ENCODE measurements around the gene TCF4. TPM values are rescaled to one million over a fixed set of nuclear protein-coding genes. Genes with fewer than 3 reads are reported as not detected.

Gene TCF4
- total RNA-seq, 1 donor from 2014 or later: 15.7 TPM

GRCh38 chr18:55398858-55399257 lies 189.1 kb downstream of the TCF4 start:
- no peaks in the 10 kb centered on the region for H3K27me3 ChIP-seq (ENCODE audit: control insufficient read depth, insufficient read depth, low read length)
- no peak for DNase-seq (ENCODE audit: low read depth)
- H3K4me3 ChIP-seq (ENCODE audit: low read depth, low read length): no peak overlapping the region
- no peak for TF ChIP-seq CTCF (IDR thresholded peaks at IDR 0.05; ENCODE audit: insufficient read depth, low read length, poor library complexity, severe bottlenecking)
- H3K36me3 ChIP-seq (ENCODE audit: control insufficient read depth, insufficient read depth, low read length): no peaks in the 10 kb centered on the region

DNA sequence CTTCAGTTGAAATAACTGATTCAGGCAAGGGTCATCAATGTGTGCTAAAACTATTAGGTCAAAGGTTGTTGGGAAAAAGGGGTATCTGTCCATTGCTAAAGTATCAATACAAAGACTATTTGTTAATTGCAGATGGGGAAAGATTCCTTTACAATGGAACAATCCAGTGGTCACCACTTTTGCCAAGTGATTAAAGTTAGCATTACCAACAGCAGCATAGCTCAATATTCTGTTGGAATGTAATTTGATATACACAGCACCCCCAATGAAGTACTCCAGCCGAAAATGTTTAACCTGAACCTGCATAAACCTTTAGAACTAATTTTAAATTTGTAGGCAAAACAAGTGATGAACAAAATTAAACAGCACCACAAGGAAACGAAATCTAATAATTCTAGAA lies 191.0 kb downstream of the TCF4 start:
- TF ChIP-seq CTCF (IDR thresholded peaks at IDR 0.05; ENCODE audit: insufficient read depth, low read length, poor library complexity, severe bottlenecking): no peak
- Histone ChIP-seq H3K36me3 (ENCODE audit: control insufficient read depth, insufficient read depth, low read length) (no peaks in the 10 kb centered on the region), H3K4me3 (ENCODE audit: low read depth, low read length) (no peak overlapping the region), H3K27me3 (ENCODE audit: control insufficient read depth, insufficient read depth, low read length) (no peaks in the 10 kb centered on the region)
- DNase-seq (ENCODE audit: low read depth): no peak

- no peak for DNase-seq (ENCODE audit: low read depth)
- Histone ChIP-seq H3K27me3 (ENCODE audit: control insufficient read depth, insufficient read depth, low read length) (no peaks in the 10 kb centered on the region), H3K4me3 (ENCODE audit: low read depth, low read length) (no peak overlapping the region), H3K36me3 (ENCODE audit: control insufficient read depth, insufficient read depth, low read length) (no peaks in the 10 kb centered on the region)
- no peak for TF ChIP-seq CTCF (IDR thresholded peaks at IDR 0.05; ENCODE audit: insufficient read depth, low read length, poor library complexity, severe bottlenecking)
These were observed 191.6 kb downstream of the TCF4 start for GRCh38 chr18:55396267-55396905.

DNA sequence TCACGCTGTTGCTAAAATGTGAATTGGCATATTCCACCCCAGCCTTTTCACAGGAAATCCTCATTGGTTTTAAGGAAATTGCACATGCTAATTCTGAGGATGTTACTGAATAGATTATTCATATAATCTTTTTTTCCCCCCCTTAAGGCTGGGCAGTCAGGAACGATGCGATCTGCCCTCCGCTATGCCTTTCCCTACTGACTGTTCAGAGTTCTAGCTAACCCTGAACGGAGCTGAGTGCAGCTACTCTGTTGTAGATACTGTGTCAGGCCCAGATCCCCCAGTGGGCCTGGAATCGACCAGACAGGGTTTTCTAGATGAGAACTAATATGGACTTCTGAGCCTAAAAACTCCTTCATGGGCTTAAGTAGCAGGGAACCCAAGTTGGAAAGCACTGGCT lies 192.2 kb downstream of the TCF4 start:
- no peak for DNase-seq (ENCODE audit: low read depth)
- no peak for TF ChIP-seq CTCF (IDR thresholded peaks at IDR 0.05; ENCODE audit: insufficient read depth, low read length, poor library complexity, severe bottlenecking)
- Histone ChIP-seq H3K27me3 (ENCODE audit: control insufficient read depth, insufficient read depth, low read length) (no peaks in the 10 kb centered on the region), H3K4me3 (ENCODE audit: low read depth, low read length) (no peak overlapping the region), H3K36me3 (ENCODE audit: control insufficient read depth, insufficient read depth, low read length) (no peaks in the 10 kb centered on the region)

DNA sequence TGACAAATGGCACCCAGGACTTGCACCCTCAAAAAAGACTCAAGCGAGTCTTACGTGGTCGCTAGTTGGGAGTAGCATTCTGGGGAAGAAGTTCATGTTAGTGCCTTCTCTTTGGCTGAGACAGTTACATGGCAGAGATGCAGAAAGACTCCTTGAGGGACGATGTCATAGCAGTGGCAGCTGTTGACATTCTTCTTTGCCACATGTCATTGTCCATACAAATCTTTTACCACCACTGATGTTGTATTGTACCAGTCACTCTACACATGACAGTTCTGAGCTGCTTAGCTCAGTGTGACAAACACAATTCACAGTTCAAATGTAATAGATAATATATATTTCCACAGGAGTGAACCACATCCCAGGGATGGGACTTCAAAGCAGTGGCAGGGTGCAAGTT lies 197.1 kb downstream of the TCF4 start:
- TF ChIP-seq CTCF (IDR thresholded peaks at IDR 0.05; ENCODE audit: insufficient read depth, low read length, poor library complexity, severe bottlenecking): no peak

More for the DNA sequence above, 197.1 kb downstream of the TCF4 start:
- Histone ChIP-seq H3K36me3 (ENCODE audit: control insufficient read depth, insufficient read depth, low read length) (no peaks in the 10 kb centered on the region), H3K27me3 (ENCODE audit: control insufficient read depth, insufficient read depth, low read length) (no peaks in the 10 kb centered on the region), H3K4me3 (ENCODE audit: low read depth, low read length) (no peak overlapping the region)
- no peak for DNase-seq (ENCODE audit: low read depth)

Measured in kidney epithelial cell (primary cell).